NCI-H2029 (cell line): ENCODE measurements around the gene EIF4E2.

Experiments used
- DNase-seq: peaks from one replicate; lab custom pipeline; 2025; lab: John Stamatoyannopoulos, UW

Gene EIF4E2

GRCh38 chr2:232600053-232600773 is 49.7 kb downstream of the EIF4E2 start:
- no peak for DNase-seq

- DNase-seq: no peak
These were observed 52.8 kb downstream of the EIF4E2 start for GRCh38 chr2:232603283-232603682.

GRCh38 chr2:232604535-232604934 is 54.0 kb downstream of the EIF4E2 start:
- no peak for DNase-seq

GRCh38 chr2:232607011-232607410 is 56.5 kb downstream of the EIF4E2 start:
- DNase-seq: no peak

- DNase-seq: no peak
These were observed 59.1 kb downstream of the EIF4E2 start for GRCh38 chr2:232609607-232610006.

GRCh38 chr2:232610081-232610480 is 59.6 kb downstream of the EIF4E2 start:
- no peak for DNase-seq

GRCh38 chr2:232611061-232611460 is 60.6 kb downstream of the EIF4E2 start:
- DNase-seq: no peak

GRCh38 chr2:232611559-232612218 is 61.2 kb downstream of the EIF4E2 start:
- no peak for DNase-seq

- no peak for DNase-seq
These were observed 63.1 kb downstream of the EIF4E2 start for GRCh38 chr2:232613538-232614134.

GRCh38 chr2:232615339-232615738 is 64.8 kb downstream of the EIF4E2 start:
- DNase-seq: no peak
